ENCODE measurements around the gene RAD51B.

- TF ChIP-seq SRF (IDR thresholded peaks at IDR 0.05; ENCODE audit: low read depth) (no peak), POLR2AphosphoS5 (IDR thresholded peaks at IDR 0.05; ENCODE audit: low read depth, low read length) (no peak)
- TF ChIP-seq, protein P1, sequence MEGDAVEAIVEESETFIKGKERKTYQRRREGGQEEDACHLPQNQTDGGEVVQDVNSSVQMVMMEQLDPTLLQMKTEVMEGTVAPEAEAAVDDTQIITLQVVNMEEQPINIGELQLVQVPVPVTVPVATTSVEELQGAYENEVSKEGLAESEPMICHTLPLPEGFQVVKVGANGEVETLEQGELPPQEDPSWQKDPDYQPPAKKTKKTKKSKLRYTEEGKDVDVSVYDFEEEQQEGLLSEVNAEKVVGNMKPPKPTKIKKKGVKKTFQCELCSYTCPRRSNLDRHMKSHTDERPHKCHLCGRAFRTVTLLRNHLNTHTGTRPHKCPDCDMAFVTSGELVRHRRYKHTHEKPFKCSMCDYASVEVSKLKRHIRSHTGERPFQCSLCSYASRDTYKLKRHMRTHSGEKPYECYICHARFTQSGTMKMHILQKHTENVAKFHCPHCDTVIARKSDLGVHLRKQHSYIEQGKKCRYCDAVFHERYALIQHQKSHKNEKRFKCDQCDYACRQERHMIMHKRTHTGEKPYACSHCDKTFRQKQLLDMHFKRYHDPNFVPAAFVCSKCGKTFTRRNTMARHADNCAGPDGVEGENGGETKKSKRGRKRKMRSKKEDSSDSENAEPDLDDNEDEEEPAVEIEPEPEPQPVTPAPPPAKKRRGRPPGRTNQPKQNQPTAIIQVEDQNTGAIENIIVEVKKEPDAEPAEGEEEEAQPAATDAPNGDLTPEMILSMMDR (IDR thresholded peaks at IDR 0.05 in 2 of 3, conservative IDR thresholded peaks at IDR 0.05 in 1 of 3; ENCODE audit: borderline replicate concordance in 1 of 3, insufficient read depth in 1 of 3, low read depth in 2 of 3, low read length in 2 of 3): no peak
These were observed 679.9 kb downstream of the RAD51B start for GRCh38 chr14:68499451-68499850.

Data from HCT116 (cell line).